Sciatic nerve (tissue), 2 donors: ENCODE measurements around the gene PPP1R12B. TPM values are rescaled to one million over a fixed set of nuclear protein-coding genes. Genes with fewer than 3 reads are reported as not detected.
"Not testable (repeated sequence)": the region's sequence is repeated elsewhere in the genome, so short reads cannot be mapped to it uniquely, and the experiment has no call there.

Source experiments
- ATAC-seq: fragments of 200-7000 bp; cut with Tn5 transposase; one replicate; pipeline ENCODE4 v1.9.1; 2020; ENCODE audit warnings: mild to moderate bottlenecking, moderate library complexity
- DNase-seq: peaks from one replicate; pipeline ENCODE4 v3.0.0-alpha.2; 2020; ENCODE audit warnings: low spot score
- intact Hi-C: fragments of 100-400 bp; cut with DNase I; formaldehyde crosslinking; loops from one replicate; pipeline ENCODE4 v1.14.2; 2022
- total RNA-seq: library from RNA; stranded (reverse); fragmentation: NEBNext Ultra II Directional; extraction: Animal tissue kit (Norgen Biotek cat#: 25700); gene quantifications from one replicate; pipeline ENCODE4 v1.2.1, GENCODE V29; 2021
- donor health status: DM: no; HTN: no; CAD: no.
- donor health status: DM: no; HTN: no; CAD: no.

The PPP1R12B gene
- total RNA-seq, 1 donor from 2014 or later = 271 TPM

DNA sequence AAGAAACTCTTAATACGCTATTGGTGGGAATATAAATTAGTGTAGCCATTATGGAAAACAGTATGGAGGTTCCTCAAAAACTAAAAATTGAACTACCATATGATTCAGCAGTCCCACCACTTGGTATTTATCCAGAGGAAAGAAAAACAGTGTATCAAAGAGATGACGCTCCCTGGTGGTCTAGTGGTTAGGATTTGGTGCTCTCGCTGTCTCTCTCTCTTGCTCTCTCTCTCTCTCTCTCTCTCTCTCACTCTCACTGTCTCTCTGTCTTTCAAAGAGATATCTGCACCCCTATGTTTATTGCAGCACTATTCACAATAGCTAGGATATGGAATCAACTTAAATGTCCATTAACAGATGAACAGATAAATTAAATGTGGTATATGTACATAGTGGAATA, 151.5 kb downstream of the PPP1R12B start:
- DNase-seq, ATAC-seq: not testable (repeated sequence)
- intact Hi-C loops = loop anchor here (10.0 kb wide), 1 partner anchor 105 kb away; no protein-coding TSS in a partner anchor

DNA sequence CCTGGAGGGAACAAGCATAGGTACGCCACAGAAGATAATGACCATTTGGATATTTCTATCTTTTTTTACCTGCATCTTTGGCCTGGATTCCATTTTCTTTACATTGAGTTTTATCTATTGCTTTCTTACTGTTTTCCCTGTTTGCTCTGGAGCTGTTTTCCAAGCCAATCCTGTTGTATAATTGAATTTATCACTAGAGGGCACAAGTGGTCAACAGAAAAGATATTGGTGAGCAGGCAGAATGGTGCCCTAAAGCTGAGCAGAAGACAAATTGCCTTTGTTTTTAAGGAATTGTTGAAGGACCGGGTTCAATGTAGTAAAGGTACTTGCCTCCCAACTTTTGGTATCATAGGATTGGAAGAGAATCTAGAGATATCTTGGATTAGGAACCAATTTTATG, 152.8 kb downstream of the PPP1R12B start:
- DNase-seq = no peak
- peak; percentile 59 for ATAC-seq
- intact Hi-C loops = no loop called here

DNA sequence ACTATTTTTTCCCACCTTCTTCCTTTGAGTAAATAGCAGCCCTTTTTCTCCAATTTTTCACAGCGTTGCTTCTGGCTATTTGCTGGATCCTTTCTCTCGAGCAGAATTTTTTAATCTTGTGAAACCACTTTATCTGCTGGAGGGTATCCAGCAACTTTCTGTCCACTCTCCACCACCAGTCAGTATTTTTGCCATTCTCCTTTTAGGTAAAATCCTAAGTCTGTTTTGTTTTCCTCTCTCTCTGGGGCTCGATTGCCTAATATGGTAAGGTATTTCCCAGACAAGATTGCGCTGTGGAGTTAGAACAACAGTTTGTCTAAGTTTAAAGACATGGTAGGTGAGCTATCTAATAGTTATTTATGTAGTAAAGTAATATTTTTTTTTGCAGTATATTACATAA, 156.9 kb downstream of the PPP1R12B start:
- no peak for DNase-seq
- intact Hi-C loops = no loop called here
- peak; percentile 90 for ATAC-seq

DNA sequence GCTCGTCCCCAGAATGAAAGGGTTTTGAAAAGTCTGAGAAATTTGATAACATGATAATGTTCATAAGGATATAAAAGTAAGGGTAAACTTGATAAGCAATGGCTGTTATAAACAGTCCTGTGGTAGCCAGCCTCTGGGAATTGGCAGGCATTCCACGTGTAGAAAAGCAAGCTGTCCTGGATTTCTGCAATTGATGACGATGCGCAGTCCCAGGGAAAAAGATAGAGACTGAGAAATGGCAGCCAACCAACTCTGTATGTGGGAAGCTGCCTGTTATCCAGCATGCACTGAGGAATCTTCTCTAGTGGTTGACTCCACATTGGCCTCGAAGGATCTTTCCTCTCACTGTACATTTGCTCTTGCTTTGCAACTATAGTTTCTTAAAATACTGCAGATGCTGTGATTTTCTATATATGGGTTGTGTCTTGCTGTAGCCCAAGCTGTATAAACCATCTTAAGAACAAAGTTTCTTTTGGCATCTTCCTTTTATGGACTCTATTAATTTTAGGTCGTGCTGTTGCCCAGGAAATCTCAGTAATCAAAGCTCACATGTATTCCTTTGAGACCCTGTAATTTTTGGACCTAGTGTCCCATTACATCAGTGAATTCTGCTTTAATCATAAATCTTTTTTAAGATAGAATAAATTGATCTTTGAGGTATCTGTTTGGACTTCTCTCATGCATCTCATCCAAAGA, 157.5 kb downstream of the PPP1R12B start:
- ATAC-seq = peak; percentile 73
- DNase-seq, intact Hi-C loops: not testable (repeated sequence)

DNA sequence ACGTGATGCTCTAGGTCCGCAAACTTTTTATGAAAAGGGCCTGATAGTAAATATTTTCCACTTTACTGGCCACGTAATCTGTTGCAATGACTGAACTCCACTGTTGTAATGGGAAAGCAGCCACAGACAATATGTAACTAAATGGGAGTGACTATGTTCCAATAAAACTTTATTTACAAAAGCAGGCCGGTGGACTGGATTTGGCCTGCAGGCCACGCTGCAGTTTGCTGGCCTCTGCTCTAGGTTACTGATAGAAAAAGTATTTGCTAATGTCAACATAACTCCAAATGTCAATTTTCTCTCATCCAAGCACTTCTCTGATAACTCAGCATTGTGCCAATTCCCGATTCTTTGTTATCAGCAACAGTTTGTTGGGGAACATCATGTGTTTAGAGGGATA, 160.4 kb downstream of the PPP1R12B start:
- ATAC-seq, DNase-seq, intact Hi-C loops: not testable (repeated sequence)

DNA sequence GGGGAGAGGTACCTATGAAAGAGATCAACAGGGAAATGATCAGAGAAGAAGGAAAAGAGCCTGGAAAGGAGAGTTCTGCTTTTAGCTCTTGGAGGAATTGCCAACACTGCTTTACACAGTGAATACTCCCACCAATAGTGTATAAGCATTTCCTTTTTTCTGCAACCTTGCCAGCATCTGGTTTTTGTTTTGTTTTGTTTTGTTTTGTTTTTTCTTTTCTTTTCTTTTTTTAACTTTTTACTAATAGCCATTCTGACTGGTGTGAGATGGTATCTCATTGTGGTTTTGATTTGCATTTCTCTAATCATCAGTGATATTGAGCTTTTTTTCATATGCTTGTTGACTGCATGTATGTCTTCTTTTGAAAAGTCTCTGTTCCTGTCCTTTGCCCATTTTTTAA, 165.4 kb downstream of the PPP1R12B start:
- DNase-seq, ATAC-seq, intact Hi-C loops: not testable (repeated sequence)

DNA sequence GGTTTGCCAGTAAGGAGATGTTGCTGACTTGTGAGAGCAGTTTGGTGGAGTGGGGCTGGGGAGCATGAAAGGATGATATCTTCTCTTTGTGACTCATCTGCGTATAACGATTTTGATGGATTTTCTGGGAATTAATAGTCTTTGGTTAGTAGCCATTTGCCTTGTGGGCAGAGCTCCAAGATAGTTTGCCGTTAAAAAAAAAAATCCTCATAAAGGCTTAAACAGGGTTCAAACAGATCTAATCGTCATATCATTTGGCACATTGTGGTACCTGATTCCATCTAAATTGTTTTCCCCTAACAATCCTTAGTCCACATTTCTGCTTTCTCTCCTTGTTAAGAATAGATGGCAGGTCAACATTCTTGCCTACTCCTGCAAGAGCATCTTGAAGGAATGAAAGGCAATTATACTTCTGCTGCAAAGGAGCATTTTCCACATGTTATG, 168.0 kb downstream of the PPP1R12B start:
- ATAC-seq (no peak), DNase-seq (no peak)
- intact Hi-C loops = no loop called here

DNA sequence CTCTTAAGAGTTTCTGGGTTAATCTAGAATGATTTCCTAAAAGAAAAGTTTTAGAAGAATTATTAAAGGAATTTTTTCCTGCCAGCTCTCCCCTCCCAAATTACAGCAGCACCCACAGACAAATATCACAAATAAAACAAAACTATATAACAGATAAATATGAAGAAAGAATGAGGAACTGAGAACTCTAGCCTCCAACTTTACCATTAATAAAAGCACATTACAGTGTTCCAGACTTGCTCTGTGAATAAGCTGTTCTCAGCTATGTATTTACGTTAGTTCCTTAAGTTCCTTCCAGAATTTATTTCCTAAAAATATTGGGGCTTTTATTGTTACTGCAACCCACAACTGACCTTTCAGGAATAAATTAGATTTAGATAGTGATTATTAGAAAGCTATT, 168.6 kb downstream of the PPP1R12B start:
- ATAC-seq, DNase-seq, intact Hi-C loops: not testable (repeated sequence)

DNA sequence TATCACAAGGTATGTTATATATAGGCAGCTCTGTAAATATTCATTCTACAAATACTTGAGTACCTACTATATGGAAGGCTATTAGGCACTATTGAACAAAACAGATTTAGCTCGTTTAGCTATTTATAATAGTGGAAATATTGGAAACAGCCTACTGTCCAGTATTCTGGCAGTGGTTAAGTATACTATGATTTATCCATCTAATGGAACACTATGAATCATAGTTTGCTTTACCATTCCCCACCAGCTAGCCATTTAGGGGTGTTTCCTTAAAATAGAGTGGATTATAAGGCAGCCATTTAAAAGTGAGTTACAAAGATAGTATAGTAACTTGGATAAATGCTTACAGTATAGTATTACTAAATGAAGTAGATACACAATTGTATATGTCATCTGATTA, 169.7 kb downstream of the PPP1R12B start:
- DNase-seq, intact Hi-C loops, ATAC-seq: not testable (repeated sequence)

DNA sequence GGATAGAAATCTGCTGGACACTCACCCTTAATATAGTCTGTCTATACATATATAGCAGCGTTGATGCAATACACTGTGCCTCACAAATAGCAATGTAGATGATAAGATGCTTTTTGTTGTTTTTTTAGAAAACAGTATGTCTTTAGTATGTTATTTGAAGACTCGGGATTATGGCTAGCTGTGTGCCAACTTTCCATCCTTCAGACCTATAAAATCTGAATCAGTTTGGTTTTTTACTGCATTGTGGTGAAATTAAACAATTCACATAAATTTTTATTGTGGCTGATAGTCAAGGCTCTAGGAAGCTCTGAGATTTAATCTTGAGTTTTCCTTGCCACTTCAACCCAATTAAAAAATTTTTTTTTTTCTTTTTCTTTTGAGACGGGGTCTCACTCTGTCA, 170.4 kb downstream of the PPP1R12B start:
- intact Hi-C loops, DNase-seq, ATAC-seq: not testable (repeated sequence)

DNA sequence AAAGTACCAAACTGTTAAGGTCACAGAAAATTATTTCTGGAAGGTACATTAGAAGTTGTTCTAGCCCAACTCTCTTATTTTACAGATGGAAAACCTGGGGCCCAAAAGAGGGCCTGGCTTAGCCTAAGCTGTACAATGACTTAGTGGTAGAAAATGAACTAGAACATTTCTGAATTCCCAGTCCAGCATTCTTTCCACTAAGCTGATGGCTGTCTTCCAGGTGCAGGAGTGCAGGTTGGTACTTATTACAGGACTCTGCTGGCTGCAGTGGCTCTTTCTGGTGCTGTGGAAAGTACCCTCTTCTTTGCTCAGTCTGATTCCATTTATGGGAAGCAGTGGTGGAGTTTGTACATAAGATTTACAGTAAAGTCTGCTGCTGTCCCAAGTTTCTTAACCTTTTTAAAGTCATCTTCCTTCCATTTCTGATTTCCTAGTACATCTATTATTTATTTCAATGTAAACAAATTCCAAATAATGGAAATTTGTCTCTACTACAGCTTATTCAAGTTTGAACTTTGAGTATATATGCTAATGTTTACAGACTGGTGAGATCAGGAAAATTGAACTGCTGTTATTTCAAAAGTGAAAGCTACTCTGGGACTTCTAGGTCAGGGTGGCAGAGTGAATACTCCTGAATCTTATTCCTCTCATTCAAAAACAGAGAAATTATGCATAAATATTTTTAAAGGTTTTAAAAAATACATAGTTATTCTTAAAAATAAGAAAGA, 171.8 kb downstream of the PPP1R12B start:
- peak; percentile 41 for ATAC-seq
- intact Hi-C loops, DNase-seq: not testable (repeated sequence)

DNA sequence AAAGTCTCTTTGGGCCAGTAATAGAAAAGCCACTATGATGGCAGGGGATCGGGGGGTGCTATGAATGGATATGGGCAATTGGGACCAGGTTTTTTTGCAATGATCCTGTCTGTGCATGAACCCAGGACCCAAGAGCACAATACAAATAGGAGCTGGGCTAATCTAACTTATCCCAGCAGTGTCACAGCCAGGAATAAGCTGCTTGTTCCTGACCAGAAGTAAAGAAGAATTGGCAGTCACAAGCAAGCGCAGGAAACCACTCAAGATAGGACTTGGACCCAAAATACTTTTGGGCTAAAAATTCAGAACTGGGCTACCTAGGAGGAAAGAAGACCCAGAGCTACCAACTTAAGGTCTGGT, 172.3 kb downstream of the PPP1R12B start:
- ATAC-seq, DNase-seq, intact Hi-C loops: not testable (repeated sequence)

DNA sequence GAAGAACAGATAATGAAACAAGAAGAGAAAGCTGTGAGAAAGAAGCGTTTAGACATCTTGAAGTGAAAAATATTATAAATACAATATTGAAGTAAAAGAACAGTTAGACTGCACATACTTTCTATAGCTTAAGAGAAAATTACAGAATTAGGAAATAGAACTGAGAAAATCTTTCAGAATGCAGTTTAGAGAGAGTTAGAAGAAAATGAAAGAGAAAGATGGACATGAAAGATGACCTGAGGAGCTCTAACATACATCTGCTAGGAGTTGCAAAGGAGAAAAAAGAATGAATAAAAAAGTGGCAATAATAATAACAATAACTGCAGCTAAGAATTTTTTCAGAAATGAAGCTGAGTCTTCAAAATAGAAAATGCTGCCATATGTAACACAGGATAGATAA, 173.0 kb downstream of the PPP1R12B start:
- not testable (repeated sequence) for DNase-seq

DNA sequence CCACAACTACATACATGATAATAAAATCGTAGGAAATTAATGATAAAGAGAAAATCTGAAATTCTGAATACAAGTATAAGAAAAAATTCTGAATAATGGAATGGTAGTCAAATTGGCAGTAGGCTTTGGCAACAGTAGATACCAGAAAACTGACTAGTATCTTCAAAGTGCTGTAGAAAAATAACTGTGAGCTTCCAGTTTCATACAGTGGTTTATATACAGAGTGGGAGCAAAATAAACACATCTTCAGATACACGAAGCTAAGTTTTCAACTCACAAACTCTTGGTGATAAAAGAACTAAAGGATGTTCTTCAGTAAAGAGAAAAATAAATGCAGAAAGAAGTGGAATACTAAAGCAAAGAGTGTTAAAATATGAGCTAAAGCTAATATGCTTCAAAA, 173.4 kb downstream of the PPP1R12B start:
- intact Hi-C loops = no loop called here
- no peak for ATAC-seq
- no peak for DNase-seq

More for the DNA sequence above, 173.0 kb downstream of the PPP1R12B start:
- intact Hi-C loops, ATAC-seq: not testable (repeated sequence)

DNA sequence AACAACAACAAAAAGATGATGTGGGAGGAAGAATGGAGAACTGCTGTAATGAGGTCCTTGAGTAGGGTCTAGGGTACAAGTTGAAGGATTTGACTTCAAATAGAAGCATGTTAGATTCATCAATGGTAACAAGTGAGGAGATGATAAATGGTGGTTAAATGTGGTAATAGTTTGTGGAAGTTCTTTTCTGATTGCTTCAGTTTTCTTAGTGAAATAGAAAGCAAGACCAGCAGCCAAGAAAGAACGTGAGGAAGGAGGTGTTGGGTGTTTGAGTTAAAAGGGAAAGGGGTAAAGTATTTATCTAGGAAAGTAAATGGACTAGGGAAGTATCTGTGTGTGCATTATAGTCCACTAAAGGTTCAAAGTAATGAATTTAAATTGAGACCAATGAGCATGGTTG, 177.6 kb downstream of the PPP1R12B start:
- intact Hi-C loops, ATAC-seq, DNase-seq: not testable (repeated sequence)

DNA sequence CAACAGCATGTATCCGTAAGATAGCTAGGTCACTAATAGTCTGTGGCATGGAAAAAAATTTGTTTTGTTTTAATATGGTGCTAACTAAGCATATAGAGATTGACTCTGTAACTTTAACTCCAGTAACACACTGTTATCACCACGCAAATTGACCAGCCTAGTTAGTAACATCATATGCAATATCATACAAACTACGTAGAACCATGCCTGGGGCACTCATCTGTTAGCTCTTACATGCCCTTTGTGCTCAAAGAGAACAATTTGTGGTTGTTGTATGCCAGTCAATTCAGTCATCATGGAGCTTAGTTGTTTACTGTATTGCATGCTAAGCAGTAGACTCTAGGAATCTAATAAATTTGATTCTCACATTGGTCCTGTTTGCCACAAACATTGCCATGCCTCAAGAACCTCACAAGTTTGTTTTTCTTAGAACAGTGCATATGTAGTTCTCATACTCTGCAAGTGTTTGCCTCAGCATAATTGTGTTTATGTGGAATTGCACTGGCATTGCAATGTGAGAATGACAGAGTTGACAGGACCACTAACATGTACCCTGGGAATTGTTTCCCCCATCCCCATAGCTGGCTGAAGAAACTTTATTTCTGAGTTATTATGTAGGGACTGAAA, 179.7 kb downstream of the PPP1R12B start:
- DNase-seq, ATAC-seq, intact Hi-C loops: not testable (repeated sequence)

DNA sequence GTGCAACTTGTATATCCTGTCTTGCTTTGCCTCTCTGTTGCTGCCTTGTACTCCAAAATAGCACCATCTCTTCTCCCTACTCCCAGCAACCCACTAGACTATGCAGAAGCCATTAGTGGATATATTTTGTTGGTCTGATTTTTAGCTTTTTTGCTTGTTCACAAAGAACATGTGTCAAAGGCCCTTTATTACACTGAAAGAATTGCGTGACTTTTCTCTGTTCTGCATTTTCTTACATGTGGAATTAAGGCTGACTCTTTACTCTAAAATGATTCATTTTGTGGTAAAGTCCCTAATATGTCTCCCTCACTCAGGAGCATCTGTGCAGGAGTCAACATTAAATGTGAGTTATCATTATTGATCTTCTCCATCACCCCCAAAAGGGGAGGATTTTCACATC, 182.2 kb downstream of the PPP1R12B start:
- ATAC-seq, DNase-seq, intact Hi-C loops: not testable (repeated sequence)

DNA sequence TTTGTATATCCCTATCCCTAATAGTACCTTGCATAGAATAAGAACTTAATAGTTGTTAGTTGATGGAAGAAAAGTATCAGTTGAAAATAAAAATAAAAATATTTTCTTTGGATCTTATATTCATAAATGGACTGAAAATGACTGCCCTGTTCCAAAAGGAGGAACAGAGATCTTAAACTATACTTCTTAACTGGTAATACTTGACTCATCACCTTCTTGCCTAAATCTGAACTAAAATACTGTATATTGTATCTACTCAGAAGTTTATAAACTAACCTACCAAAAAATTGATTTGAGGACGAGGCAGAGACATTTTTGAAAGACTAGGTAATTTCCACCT, 182.9 kb downstream of the PPP1R12B start:
- no peak for ATAC-seq
- no peak for DNase-seq
- intact Hi-C loops = no loop called here

DNA sequence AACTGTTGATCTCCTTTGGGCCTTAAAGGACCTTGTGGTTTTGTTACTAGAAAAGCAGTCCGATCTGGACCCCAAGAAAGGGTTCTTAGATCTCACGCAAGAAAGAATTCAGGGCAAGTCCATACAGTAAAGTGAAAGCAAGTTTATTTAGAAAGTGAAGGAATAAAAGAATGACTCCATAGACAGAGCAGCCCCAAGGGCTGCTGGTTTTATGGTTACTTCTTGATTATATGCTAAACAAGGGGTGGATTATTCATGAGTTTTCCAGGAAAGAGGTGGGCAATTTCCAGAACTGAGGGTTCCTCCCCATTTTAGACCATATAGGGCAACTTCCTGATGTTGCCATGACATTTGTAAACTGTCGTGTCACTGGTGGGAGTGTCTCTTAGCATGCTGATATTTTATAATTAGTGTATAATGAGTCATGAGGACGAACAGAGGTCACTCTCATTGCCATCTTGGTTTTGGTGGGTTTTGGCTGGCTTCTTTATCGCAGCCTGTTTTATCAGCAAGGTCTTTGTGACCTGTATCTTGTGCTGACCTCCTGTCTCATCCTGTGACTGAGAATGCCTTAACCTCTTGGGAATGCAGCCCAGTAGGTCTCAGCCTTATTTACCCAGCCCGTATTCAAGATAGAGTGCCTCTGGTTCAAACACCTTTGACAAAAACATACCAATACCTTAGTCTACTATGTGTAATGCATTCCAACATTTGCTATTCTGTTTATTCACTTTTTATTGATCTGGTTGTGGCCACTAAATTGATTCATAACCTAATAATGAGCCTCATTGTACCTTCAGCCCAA, 183.5 kb downstream of the PPP1R12B start:
- intact Hi-C loops, DNase-seq, ATAC-seq: not testable (repeated sequence)
